Heart left ventricle (tissue), 13 donors: Measurements from ENCODE around the gene SLC12A5.
A peak's percentile ranks its signal among the peaks of the same experiment; 100 is the strongest.

ENCODE experiments used
- CTCF ChIP-seq, 12 donors: fragments of 200-600 bp; sonication (generic) in 4 of 12; IDR thresholded peaks; one replicate each; pipeline versions ENCODE4 v1.5.0 to v1.8.0; 2018 to 2022; ENCODE audit warnings: antibody characterized with exemption in 12 of 12, mild to moderate bottlenecking in 5 of 12
- POLR2A ChIP-seq, 2 donors: fragments of 450-650 bp; IDR thresholded peaks; one replicate each; pipeline ENCODE4 v1.6.1; 2017; ENCODE audit warnings: antibody characterized with exemption in 2 of 2, mild to moderate bottlenecking in 2 of 2, moderate library complexity in 2 of 2
- donor health status: ischemic (EF 13 %, LVEDD 7.1; RV severe dilation, severe dysfunction).
- donor health status: DM: no; HTN: yes; CAD: no.
- donor health status: DM: no; HTN: no; CAD: no.
- donor health status: ischemic (EF 25% LVEDD 6.9; RV normal size, moderate dysfunction).
- donor health status: ischemic (EF 25% LVEDD 5.7; RV mildly dilated, moderate dysfunction).
- donor health status: ischemic (EF 35%, LVEDD 5.7; RV mildly dilated, moderate dysfunction).
- donor health status: nonischemic (EF 11% LVEDD 7.7; RV severe dilation, severe dysfunction).
- donor health status: DM: yes; HTN: yes; CAD: no.
- donor health status: PGD.
- donor health status: ischemic (EF 29% LVEDD 5.4; RV normal size, mild dysfunction).
- donor health status: nonischemic (EF 23%, LVEDD 6.1; RV moderate dilation, normal function).

- peak in 7 of 12 donors; percentile 11 to 56 (median 41) for TF ChIP-seq CTCF (IDR thresholded peaks at IDR 0.05)
- peak in 1 of 2 donors; percentile 70 for TF ChIP-seq POLR2A (IDR thresholded peaks at IDR 0.05)
Measured at GRCh38 chr20:46089417-46090388, 60.7 kb downstream of the SLC12A5 start, which contains the start of gene NCOA5.
